Adrenal gland (tissue), 5 donors: ENCODE measurements around the gene MRPL41.

Experiments
- CTCF ChIP-seq, 6 experiments: fragments of 450-650 bp in 4 of 6; fragments of 200-600 bp in 2 of 6; sonication (generic) in 1 of 6; IDR thresholded peaks; 1 replicate in 5 of 6; 2 replicates in 1 of 6; pipeline versions ENCODE4 v1.5.1 to v1.8.0; 2016 to 2021; ENCODE audit warnings: antibody characterized with exemption in 6 of 6, mild to moderate bottlenecking in 2 of 6, moderate library complexity in 1 of 6
- POLR2A ChIP-seq, 2 donors: fragments of 450-650 bp; IDR thresholded peaks; one replicate each; pipeline ENCODE4 v1.6.1; 2017; ENCODE audit warnings: antibody characterized with exemption in 2 of 2, mild to moderate bottlenecking in 2 of 2, moderate library complexity in 1 of 2
- donor health status: DM: no; HTN: no; CAD: no.

- TF ChIP-seq CTCF (IDR thresholded peaks at IDR 0.05) (no peak), POLR2A (IDR thresholded peaks at IDR 0.05) (no peak)
Measured at GRCh38 chr9:137545123-137545522, 6.6 kb upstream of the MRPL41 start.
